ENCODE data around the gene SORT1. TPM values are rescaled to one million over a fixed set of nuclear protein-coding genes. Genes with fewer than 3 reads are reported as not detected.

The SORT1 gene
- total RNA-seq, 1 donor from 2014 or later: 41.9 TPM

GRCh38 chr1:109350182-109350581 lies 47.5 kb downstream of the SORT1 start:
- DNase-seq (ENCODE audit: low read depth): no peak
- TF ChIP-seq CTCF (conservative IDR thresholded peaks at IDR 0.05; ENCODE audit: low read depth, low read length): no peak

GRCh38 chr1:109347511-109347910 lies 50.2 kb downstream of the SORT1 start:
- TF ChIP-seq CTCF (conservative IDR thresholded peaks at IDR 0.05; ENCODE audit: low read depth, low read length): no peak
- no peak for DNase-seq (ENCODE audit: low read depth)
- no peak overlapping the region for H3K4me3 ChIP-seq (ENCODE audit: low read depth, low read length)

More at GRCh38 chr1:109350182-109350581, 47.5 kb downstream of the SORT1 start:
- H3K4me3 ChIP-seq (ENCODE audit: low read depth, low read length): no peak overlapping the region

- no peak for DNase-seq (ENCODE audit: low read depth)
- no peak for TF ChIP-seq CTCF (conservative IDR thresholded peaks at IDR 0.05; ENCODE audit: low read depth, low read length)
- no peak overlapping the region for H3K4me3 ChIP-seq (ENCODE audit: low read depth, low read length)
Observed at GRCh38 chr1:109341944-109342930, 55.5 kb downstream of the SORT1 start.

- TF ChIP-seq CTCF (conservative IDR thresholded peaks at IDR 0.05; ENCODE audit: low read depth, low read length): no peak
- DNase-seq (ENCODE audit: low read depth): no peak
- H3K4me3 ChIP-seq (ENCODE audit: low read depth, low read length): no peak overlapping the region
Observed at GRCh38 chr1:109338608-109339007, 59.1 kb downstream of the SORT1 start.

- no peak overlapping the region for H3K4me3 ChIP-seq (ENCODE audit: low read depth, low read length)
- TF ChIP-seq CTCF (conservative IDR thresholded peaks at IDR 0.05; ENCODE audit: low read depth, low read length): no peak
- DNase-seq (ENCODE audit: low read depth): no peak
Observed at GRCh38 chr1:109338091-109338490, 59.6 kb downstream of the SORT1 start.

GRCh38 chr1:109335091-109335490 lies 62.6 kb downstream of the SORT1 start:
- DNase-seq (ENCODE audit: low read depth): no peak
- no peak overlapping the region for H3K4me3 ChIP-seq (ENCODE audit: low read depth, low read length)
- no peak for TF ChIP-seq CTCF (conservative IDR thresholded peaks at IDR 0.05; ENCODE audit: low read depth, low read length)

Data from epithelial cell of proximal tubule (primary cell).